ENCODE measurements around the gene ELL2. TPM values are rescaled to one million over a fixed set of nuclear protein-coding genes. Genes with fewer than 3 reads are reported as not detected.
A peak's percentile ranks its signal among the peaks of the same experiment; 100 is the strongest.

The ELL2 gene
- total RNA-seq, 1 donor from 2014 or later = 124 TPM

- no peaks in the 10 kb centered on the region for H3K36me3 Mint-ChIP-seq (ENCODE audit: insufficient read depth)
- H3K4me3 Mint-ChIP-seq (ENCODE audit: low read depth) = no peak overlapping the region
- H3K27ac Mint-ChIP-seq = no peak overlapping the region
- TF ChIP-seq, protein P1, sequence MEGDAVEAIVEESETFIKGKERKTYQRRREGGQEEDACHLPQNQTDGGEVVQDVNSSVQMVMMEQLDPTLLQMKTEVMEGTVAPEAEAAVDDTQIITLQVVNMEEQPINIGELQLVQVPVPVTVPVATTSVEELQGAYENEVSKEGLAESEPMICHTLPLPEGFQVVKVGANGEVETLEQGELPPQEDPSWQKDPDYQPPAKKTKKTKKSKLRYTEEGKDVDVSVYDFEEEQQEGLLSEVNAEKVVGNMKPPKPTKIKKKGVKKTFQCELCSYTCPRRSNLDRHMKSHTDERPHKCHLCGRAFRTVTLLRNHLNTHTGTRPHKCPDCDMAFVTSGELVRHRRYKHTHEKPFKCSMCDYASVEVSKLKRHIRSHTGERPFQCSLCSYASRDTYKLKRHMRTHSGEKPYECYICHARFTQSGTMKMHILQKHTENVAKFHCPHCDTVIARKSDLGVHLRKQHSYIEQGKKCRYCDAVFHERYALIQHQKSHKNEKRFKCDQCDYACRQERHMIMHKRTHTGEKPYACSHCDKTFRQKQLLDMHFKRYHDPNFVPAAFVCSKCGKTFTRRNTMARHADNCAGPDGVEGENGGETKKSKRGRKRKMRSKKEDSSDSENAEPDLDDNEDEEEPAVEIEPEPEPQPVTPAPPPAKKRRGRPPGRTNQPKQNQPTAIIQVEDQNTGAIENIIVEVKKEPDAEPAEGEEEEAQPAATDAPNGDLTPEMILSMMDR (IDR thresholded peaks at IDR 0.05; ENCODE audit: unreplicated experiment) = no peak
- H3K27me3 Mint-ChIP-seq = no peaks in the 10 kb centered on the region
- DNase-seq (ENCODE audit: low spot score, unreplicated experiment) = no peak
- peaks cover 46% of the 10 kb centered on the region for H3K4me1 Mint-ChIP-seq (ENCODE audit: low read depth)
- no peaks in the 10 kb centered on the region for H3K9me3 Mint-ChIP-seq (ENCODE audit: low read depth)
These were observed 21.9 kb upstream of the ELL2 start for GRCh38 chr5:95983509-95983908.

DNA sequence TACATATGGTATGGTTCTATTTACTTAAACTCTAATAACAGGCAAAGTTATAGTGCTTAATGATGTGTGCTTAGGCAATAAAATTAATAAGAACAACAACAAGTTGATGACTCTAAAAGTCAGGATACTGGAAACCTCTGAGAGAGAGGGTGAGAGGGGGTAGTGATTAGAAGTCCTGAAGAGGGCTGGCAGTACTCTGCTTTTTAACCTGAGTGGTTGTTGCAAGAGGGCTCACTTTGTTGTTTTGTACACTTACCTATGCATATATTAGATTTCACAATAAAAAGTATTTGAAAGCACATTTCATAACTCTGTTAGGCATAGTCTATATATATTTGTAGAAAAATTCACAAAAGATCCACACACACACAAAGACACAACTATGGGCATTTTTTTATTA lies 21.4 kb upstream of the ELL2 start:
- Mint-ChIP-seq H3K36me3 (ENCODE audit: insufficient read depth) (no peaks in the 10 kb centered on the region), H3K27me3 (no peaks in the 10 kb centered on the region), H3K4me1 (ENCODE audit: low read depth) (peaks cover 42% of the 10 kb centered on the region), H3K27ac (no peak overlapping the region), H3K4me3 (ENCODE audit: low read depth) (no peak overlapping the region), H3K9me3 (ENCODE audit: low read depth) (no peaks in the 10 kb centered on the region)
- no peak for DNase-seq (ENCODE audit: low spot score, unreplicated experiment)
- TF ChIP-seq, protein P1 (IDR thresholded peaks at IDR 0.05; ENCODE audit: unreplicated experiment) = no peak

- no peak for DNase-seq (ENCODE audit: low spot score, unreplicated experiment)
- Mint-ChIP-seq H3K36me3 (ENCODE audit: insufficient read depth) (no peaks in the 10 kb centered on the region), H3K27ac (no peak overlapping the region), H3K4me3 (ENCODE audit: low read depth) (no peak overlapping the region), H3K4me1 (ENCODE audit: low read depth) (peaks cover 14% of the 10 kb centered on the region), H3K27me3 (no peaks in the 10 kb centered on the region), H3K9me3 (ENCODE audit: low read depth) (peaks cover 3% of the 10 kb centered on the region)
- TF ChIP-seq, protein P1 (IDR thresholded peaks at IDR 0.05; ENCODE audit: unreplicated experiment) = no peak
These were observed 15.0 kb upstream of the ELL2 start for GRCh38 chr5:95976606-95977005.

GRCh38 chr5:95975703-95976102 lies 14.1 kb upstream of the ELL2 start:
- H3K4me1 Mint-ChIP-seq (ENCODE audit: low read depth) = peaks cover 14% of the 10 kb centered on the region
- H3K27me3 Mint-ChIP-seq = no peaks in the 10 kb centered on the region
- TF ChIP-seq, protein P1 (IDR thresholded peaks at IDR 0.05; ENCODE audit: unreplicated experiment) = no peak
- no peak for DNase-seq (ENCODE audit: low spot score, unreplicated experiment)
- peaks cover under 1% of the 10 kb centered on the region for H3K36me3 Mint-ChIP-seq (ENCODE audit: insufficient read depth)
- H3K9me3 Mint-ChIP-seq (ENCODE audit: low read depth) = peaks cover 4% of the 10 kb centered on the region
- H3K4me3 Mint-ChIP-seq (ENCODE audit: low read depth) = no peak overlapping the region
- H3K27ac Mint-ChIP-seq = no peak overlapping the region

- H3K9me3 Mint-ChIP-seq (ENCODE audit: low read depth) = peaks cover 5% of the 10 kb centered on the region
- H3K4me3 Mint-ChIP-seq (ENCODE audit: low read depth) = no peak overlapping the region
- TF ChIP-seq, protein P1 (IDR thresholded peaks at IDR 0.05; ENCODE audit: unreplicated experiment) = no peak
- no peaks in the 10 kb centered on the region for H3K27me3 Mint-ChIP-seq
- peaks cover 1% of the 10 kb centered on the region for H3K36me3 Mint-ChIP-seq (ENCODE audit: insufficient read depth)
- DNase-seq (ENCODE audit: low spot score, unreplicated experiment) = no peak
- H3K27ac Mint-ChIP-seq = peak overlapping the region; percentile 9
- H3K4me1 Mint-ChIP-seq (ENCODE audit: low read depth) = peaks cover 14% of the 10 kb centered on the region
These were observed 12.2 kb upstream of the ELL2 start for GRCh38 chr5:95973793-95974325.

Measured in progenitor cell of endocrine pancreas (in vitro differentiated cells).